ENCODE results near the gene SLC1A6.

DNA sequence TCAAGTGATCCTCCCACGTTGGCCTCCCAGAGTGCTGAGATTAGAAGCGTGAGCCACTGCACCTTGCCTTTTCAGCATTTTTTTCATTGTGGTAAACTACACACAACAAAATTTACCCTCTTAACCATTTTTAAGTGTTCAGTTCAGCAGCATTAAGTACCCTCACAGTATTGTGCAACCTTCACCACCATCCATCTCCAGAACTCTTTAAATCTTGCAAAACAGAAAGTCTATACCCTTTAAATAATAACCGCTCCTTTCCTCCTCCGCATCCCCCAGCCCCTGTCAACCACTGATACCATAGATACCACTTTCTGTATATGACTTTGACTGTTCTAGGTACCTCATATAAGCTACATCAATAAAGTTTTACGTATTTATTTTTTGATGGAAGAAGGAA is 48.8 kb upstream of the SLC1A6 start:
- TF ChIP-seq, protein P1, sequence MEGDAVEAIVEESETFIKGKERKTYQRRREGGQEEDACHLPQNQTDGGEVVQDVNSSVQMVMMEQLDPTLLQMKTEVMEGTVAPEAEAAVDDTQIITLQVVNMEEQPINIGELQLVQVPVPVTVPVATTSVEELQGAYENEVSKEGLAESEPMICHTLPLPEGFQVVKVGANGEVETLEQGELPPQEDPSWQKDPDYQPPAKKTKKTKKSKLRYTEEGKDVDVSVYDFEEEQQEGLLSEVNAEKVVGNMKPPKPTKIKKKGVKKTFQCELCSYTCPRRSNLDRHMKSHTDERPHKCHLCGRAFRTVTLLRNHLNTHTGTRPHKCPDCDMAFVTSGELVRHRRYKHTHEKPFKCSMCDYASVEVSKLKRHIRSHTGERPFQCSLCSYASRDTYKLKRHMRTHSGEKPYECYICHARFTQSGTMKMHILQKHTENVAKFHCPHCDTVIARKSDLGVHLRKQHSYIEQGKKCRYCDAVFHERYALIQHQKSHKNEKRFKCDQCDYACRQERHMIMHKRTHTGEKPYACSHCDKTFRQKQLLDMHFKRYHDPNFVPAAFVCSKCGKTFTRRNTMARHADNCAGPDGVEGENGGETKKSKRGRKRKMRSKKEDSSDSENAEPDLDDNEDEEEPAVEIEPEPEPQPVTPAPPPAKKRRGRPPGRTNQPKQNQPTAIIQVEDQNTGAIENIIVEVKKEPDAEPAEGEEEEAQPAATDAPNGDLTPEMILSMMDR (IDR thresholded peaks at IDR 0.05): no peak
- no peak for TF ChIP-seq POLR2A (IDR thresholded peaks at IDR 0.05)
